ENCODE data around the gene MYMK.
A peak's percentile ranks its signal among the peaks of the same experiment; 100 is the strongest.

MYMK gene

GRCh38 chr9:133535306-133535877 is 10.6 kb upstream of the MYMK start:
- no peak for DNase-seq (ENCODE audit: low read depth)

DNA sequence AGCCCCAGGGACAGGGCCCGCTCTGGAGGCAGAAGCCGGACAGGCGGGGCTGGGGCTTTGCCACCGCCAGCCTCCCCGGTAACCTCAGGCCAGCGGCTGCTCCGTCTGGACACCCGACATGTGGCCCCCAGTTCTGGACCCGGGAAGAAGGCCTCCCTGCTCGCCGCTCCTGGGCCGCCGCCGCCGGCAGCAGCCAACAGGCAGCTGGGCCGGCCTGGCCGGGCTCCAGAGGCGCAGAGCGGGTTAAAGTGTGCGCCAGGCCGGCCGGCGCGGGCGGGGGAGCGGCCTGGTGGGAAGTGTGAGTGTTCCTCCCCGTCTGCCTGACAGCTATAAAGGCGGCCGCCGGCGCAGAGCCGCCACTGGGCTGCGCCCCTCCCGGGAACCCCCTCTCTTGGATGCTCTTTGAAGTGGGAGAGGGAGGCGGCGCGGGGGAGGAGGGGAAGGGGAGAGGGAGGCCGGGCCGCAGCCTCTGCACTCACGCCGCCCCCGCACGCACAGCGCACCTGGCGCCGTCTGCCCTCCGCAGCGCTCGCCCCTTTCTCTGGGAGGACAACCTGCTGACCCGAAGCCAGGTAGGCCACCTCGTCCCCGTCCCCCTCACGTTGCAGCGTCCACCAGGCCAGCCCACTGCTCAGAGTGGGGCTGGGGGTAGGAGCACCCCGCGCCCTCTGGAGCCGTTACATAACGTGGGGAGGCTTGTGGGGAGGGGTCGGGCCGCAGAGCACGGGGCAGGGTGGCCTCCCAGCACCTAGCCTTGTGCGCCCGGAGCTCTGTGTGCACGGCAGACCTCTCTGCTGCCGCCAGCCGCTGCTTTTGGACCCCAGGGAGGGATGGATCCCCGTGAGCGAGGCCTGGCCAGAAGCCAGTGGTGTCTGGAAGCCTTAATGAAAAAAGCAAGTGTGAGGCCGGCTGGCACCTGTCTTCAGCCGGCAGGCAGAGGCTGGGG is 9.9 kb upstream of the MYMK start, which contains the start of gene ADAMTSL2:
Gene ADAMTSL2, plus strand, starts transcription at position 359 of the 946 bp plus-strand sequence. CDS start 2,009 bp downstream, outside the sequence.
- peak; percentile 20 for DNase-seq (ENCODE audit: low read depth)

GRCh38 chr9:133533857-133534256 is 9.1 kb upstream of the MYMK start:
- DNase-seq (ENCODE audit: low read depth): no peak

DNA sequence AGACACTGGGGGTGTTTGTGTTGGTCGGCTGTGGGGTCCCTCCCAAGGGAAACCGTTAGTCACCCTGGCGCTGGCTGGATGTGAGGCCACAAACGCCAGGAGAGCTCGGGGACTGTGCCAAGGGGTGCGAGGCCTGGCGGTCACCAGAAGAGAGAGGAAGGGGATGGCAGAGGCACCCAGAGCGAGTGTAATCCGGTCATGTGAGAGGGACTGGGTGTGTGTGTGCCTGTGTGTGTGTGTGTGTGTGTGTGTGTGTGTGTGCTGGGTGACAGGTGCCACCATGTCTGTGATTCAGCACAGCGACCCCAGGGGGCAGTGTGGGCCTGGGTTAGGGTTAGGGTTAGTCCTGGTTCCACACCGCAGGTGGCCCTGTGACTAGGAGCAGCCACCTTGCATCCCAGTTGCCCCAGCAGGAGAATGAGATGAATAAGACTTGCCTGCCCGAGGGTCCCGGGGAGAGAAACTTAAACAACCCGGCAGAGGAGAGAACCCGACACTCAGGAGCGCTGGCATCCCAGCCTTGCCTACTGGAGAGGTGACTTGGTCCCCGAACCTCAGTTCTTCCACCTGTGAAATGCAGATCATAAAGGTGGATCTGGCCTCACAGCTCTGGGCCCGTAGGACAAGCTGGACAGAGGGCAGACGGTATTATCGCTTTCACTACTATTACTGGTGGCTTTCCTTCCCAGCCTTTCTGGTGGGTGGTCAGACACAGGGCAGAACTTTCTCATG is 8.3 kb upstream of the MYMK start:
- peak; percentile 53 for DNase-seq (ENCODE audit: low read depth)

DNA sequence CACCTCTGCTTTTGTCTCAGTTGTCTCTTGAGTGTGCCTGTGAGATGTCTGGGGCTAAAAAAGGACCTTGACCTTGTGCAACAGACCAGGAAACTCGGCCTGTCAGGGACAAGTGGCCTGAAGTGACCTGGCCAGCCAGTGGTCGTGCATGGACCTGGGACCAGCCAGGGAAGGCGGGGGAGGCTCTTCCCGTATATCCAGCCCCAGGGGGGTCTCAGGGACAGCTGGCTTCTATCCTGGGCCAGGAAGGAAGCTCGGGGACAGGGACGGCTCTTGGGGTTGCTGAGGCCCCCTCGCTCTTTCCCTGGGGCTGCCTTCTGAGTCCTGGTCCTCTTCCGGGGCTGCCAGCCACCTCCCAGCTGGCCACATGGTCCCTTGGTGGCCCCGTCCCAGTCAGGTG is 6.5 kb upstream of the MYMK start:
- no peak for DNase-seq (ENCODE audit: low read depth)

DNA sequence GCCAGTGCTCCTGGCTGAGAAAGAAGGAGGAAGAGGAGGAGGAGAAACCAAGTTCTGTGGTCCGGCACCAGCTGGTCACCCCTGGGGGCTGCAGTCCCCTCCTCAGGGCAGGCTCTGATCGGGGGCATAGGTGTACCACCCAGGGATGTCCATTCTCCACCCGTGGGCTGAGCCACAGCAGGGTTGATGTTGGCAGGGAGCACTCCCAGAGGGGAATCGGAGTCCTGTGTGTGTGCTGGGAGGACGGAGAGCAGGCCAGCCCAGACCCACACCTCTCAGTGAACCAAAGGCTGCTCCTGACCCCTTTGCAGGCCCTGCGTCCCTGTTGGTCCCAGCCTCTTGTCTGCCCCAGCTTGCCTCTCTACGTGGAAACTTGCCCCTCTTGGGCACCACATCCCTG is 5.1 kb upstream of the MYMK start:
- no peak for DNase-seq (ENCODE audit: low read depth)

DNA sequence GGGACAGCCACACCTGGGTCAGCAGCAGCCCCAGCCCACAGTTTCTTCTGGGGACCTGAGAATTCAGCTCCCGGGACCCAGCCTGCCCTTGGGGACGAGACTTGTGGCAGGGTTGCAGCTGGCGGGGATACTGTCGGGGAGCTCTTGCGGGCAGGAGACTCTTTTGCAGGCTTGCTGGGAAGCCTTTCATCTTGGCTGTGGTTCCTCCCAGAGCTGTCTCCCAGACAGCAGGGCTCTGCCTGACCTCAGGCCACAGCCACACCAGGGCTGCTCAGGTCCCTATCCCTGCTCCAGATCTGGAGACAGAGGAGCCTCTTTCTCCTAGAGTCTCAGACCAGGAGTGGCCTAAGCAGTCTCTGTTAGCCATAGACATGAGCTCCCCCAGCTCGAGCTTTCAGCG is 4.7 kb upstream of the MYMK start:
- DNase-seq (ENCODE audit: low read depth): no peak

DNA sequence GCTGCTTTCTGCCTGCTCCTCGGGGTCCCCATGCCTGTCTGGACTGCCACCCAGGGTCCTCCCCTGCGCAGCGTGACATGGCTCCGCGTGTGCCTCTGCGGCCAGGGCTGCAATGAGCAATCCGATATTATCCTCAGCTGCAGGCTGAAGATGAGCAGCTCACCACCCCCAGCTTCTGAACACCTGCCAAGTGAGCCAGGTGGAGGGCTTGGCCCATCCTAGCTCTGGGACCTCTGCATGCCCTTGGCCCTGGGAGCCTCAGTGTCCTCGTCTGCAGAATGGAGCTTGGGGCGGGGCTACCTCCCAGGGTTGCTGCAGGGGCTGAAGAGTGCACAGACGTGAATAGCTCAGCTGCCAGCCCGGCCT is 4.1 kb upstream of the MYMK start:
- DNase-seq (ENCODE audit: low read depth): no peak

DNA sequence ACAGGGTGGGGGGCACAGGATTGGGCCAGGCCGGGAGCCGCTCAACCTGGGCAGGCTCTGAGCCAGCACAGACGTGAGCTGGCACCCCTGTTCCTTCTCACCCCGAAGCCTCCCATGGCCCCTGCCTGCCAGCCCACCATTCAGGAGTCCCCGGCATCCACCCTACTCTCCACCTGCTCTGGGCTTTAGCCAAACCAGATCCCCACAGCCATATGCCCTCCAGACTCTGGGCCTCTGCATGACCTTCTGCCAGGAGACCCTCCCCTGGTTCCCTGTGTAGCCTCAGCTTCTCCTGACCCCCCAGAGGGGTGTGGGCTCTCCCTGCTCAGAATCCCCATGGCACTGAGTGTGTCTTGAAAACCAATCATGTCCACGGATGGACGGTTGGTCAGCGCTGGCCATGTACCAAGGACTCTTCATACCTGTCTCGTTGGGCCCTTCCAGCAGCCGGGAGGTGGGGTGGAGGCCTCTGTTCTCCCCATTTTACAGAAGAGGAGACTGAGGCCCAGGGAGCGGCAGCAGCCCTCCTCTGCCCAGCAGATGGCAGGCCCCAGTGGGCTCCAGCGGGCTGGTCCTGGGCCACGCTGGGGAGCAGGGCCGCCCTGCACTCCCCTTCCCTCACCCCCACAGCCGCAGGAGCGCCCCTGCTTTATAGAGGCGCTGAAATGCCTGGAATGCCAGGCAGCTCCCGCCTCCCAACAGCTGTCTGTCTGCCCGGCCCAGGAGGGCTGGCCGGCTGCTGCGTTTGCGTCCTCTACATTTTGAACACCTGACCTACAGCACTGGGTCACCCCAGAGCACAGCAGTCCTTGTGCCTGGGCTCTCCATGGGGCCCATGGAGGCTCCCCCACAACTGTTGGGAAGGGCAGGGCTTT is 3.5 kb upstream of the MYMK start:
- DNase-seq (ENCODE audit: low read depth): no peak

- DNase-seq (ENCODE audit: low read depth): no peak
Measured at GRCh38 chr9:133527444-133527920, 2.7 kb upstream of the MYMK start.

- no peak for DNase-seq (ENCODE audit: low read depth)
Measured at GRCh38 chr9:133526721-133527321, 2.1 kb upstream of the MYMK start.

GRCh38 chr9:133525677-133526076 is 918 bp upstream of the MYMK start:
- DNase-seq (ENCODE audit: low read depth): no peak

DNA sequence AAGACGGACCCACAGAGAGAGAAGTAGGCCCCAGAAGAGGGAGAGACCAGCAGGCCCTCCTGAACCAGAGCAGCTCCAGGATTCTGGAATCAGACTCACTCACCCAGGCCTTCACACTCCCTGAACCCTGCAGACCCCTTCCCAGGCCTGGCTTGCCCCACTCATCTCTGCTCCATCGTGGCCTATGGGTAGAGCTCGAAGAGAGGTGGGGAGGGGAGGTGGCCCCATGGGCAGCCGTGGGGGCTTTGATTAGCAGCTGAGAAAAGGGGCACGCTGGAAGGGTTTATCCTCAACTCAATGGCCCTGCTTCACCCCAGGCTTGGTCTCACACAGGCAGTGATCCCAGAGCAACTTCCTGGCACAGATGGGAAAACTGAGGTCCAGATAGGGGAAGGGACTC is 613 bp downstream of the MYMK start:
- no peak for DNase-seq (ENCODE audit: low read depth)

DNA sequence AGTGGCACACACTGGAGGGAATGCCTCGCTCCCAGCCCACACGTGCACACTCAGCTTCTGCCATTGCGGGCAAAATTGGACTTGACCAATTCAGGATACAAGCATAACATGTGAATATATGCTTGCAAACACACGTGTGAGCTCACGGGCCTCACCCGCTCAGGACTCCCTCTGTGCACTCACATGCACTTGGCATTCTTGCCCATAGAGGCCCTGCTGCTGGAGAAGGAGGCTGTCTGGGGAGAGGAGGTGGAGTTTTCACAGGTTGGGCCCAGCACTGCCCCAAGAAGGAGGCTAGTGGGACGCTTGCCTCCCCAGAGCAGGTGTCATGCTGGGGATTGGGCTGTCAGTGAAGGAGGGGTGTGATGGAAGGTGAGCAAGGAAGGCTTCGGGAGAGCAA is 1.7 kb downstream of the MYMK start:
- DNase-seq (ENCODE audit: low read depth): no peak

DNA sequence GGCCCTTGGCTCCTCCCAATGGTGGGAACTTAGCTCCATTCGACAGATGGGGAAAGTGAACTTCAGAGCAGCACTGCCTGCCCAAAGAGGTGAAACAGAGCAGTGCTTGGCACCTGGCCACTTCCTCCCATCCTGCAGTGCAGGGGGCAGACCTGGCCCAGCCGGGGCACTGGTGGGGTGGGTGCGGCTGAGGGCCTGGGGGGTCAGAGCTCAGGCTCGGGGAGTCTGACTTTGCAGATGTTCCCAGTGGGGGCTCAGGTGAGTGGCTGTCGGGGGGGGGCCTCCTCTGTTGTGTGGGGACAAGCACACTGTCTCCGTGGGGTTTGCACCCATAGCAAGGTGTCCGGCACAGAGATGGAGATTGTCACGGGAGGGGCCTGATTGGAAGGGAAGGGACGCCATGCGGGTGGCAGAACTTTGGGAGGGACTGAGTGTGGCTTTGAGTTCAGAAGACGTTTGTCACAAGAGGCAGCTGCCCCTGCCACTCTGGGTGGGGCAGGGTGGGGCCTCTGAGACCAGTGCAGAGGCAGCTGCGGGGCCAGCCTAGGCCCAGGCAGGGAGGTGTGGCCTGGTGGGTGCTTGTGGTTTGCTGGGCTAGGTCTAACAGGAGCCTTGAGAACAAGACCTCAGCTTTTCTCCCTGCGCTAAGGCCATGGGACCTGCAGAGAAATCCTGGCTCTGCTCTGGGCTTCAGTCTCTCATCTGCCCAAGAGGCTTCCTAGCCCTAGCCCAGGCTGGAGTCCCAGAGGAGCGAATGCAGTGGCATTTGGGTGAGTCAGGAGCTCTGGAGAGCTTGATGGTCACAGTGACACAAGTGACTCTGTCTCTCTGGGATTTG is 2.5 kb downstream of the MYMK start:
- no peak for DNase-seq (ENCODE audit: low read depth)

GRCh38 chr9:133521122-133522072 is 3.4 kb downstream of the MYMK start:
- DNase-seq (ENCODE audit: low read depth): no peak

DNA sequence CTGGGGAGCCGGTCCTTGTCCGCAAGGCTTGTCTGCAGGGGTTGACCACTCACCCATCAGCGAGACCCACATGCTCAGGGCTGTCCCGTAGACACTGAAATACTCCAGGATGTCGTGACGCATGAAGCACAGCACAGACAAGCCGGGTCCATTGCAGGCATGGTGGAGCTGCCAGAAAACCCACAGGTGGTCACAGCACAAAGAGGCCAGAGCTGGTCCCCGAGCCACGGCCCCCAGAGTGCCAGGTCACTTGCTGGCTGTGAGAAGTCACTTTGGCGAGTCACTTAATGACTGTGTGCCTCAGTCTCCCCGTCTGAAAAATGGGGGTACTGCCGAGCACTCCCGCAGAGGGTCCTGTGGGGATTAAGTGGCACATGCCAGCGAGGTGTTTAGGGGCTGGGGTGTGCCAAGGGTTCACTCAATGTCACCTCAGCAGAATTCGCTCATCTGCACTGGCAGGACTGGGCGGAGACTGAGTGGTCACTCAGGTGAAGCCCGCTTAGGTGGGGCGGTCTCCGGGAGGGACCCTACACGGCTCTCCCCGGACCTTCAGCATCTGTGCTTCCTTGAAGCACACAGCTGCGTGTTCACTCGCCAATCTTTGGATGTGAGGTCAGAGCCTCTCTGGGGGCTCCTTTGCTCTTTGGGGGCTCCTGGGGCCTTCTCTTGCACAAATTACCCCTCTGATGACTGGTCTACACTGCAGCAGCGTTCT is 4.5 kb downstream of the MYMK start:
- no peak for DNase-seq (ENCODE audit: low read depth)

DNA sequence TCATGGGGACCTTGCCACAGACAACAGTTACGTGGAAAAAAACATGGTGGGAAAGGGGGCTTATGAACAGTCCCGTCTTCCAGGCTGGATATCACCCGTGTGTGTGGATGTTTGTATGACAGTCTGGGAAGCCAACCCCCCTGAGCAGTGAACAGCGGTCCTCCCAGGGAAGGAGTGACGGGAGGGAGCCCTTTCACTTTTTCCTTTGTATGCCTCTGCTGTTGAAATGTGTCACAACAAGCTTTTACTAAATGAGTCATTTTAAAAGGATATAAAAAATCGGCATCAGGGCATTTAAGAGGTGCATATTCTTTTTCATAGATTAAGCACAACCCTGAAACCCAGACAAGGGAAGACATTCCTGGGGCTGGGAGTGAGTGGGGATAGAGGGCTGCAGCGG is 5.1 kb downstream of the MYMK start:
- no peak for DNase-seq (ENCODE audit: low read depth)

All from T follicular helper cell (primary cell).